NT2/D1 (cell line): ENCODE results near the gene CPNE5.

Experiments used
- DNase-seq: peaks from one replicate; pipeline ENCODE4 v3.0.0-alpha.2; 2011; ENCODE audit warnings: low read depth, low spot score
- H3K27me3 ChIP-seq: 2 replicates; pipeline ENCODE4 v1.6.0; 2011; ENCODE audit warnings: mild to moderate bottlenecking; ENCODE audit not compliant: insufficient read length, insufficient read depth
- H3K36me3 ChIP-seq: 2 replicates; pipeline ENCODE4 v1.6.1; 2011; ENCODE audit warnings: mild to moderate bottlenecking, low read length, mixed read lengths; ENCODE audit not compliant: insufficient read depth, insufficient read length
- H3K4me1 ChIP-seq: 2 replicates; pipeline ENCODE4 v1.5.1; 2011; ENCODE audit not compliant: insufficient read depth, insufficient read length
- H3K4me3 ChIP-seq: 2 replicates; pipeline ENCODE4 v1.5.1; 2011; ENCODE audit warnings: low read depth; ENCODE audit not compliant: insufficient read length
- H3K9ac ChIP-seq: 2 replicates; pipeline ENCODE4 v1.6.0; 2011; ENCODE audit warnings: low read depth; ENCODE audit not compliant: insufficient read length
- H3K9me3 ChIP-seq: 2 replicates; pipeline ENCODE4 v1.5.1; 2011; ENCODE audit warnings: mild to moderate bottlenecking, low read length; ENCODE audit not compliant: insufficient read depth
- SUZ12 ChIP-seq: IDR thresholded peaks from 2 replicates; pipeline ENCODE4 v1.6.1; 2011; ENCODE audit not compliant: insufficient read length, insufficient read depth; ENCODE audit errors: extremely low read depth
- YY1 ChIP-seq: IDR thresholded peaks from 2 replicates; pipeline ENCODE4 v1.6.1; 2011; ENCODE audit not compliant: insufficient read length, insufficient read depth
- ZNF274 ChIP-seq: IDR thresholded peaks from 2 replicates; pipeline ENCODE4 v1.6.1; 2011; ENCODE audit warnings: mild to moderate bottlenecking, low read depth, low read length

The CPNE5 gene

GRCh38 chr6:36856277-36856676, 17.0 kb upstream of the CPNE5 start:
- H3K9ac ChIP-seq: no peak overlapping the region
- H3K4me1 ChIP-seq: peaks cover 6% of the 10 kb centered on the region
- H3K4me3 ChIP-seq: no peak overlapping the region
- H3K36me3 ChIP-seq: peaks cover 49% of the 10 kb centered on the region
- no peak for DNase-seq
- H3K27me3 ChIP-seq: no peaks in the 10 kb centered on the region
- H3K9me3 ChIP-seq: no peaks in the 10 kb centered on the region
- TF ChIP-seq ZNF274 (no peak), YY1 (no peak), SUZ12 (no peak)

- H3K4me3 ChIP-seq: no peak overlapping the region
- H3K4me1 ChIP-seq: peaks cover 6% of the 10 kb centered on the region
- TF ChIP-seq ZNF274 (no peak), YY1 (no peak), SUZ12 (no peak)
- no peak overlapping the region for H3K9ac ChIP-seq
- DNase-seq: no peak
- H3K27me3 ChIP-seq: no peaks in the 10 kb centered on the region
- peaks cover 46% of the 10 kb centered on the region for H3K36me3 ChIP-seq
- H3K9me3 ChIP-seq: no peaks in the 10 kb centered on the region
Observed at GRCh38 chr6:36855750-36856149, 16.5 kb upstream of the CPNE5 start.

GRCh38 chr6:36853325-36853724, 14.1 kb upstream of the CPNE5 start:
- no peak overlapping the region for H3K9ac ChIP-seq
- H3K4me1 ChIP-seq: no peaks in the 10 kb centered on the region
- TF ChIP-seq SUZ12: no peak
- H3K36me3 ChIP-seq: peaks cover 42% of the 10 kb centered on the region
- H3K27me3 ChIP-seq: no peaks in the 10 kb centered on the region
- DNase-seq: no peak
- no peaks in the 10 kb centered on the region for H3K9me3 ChIP-seq
- H3K4me3 ChIP-seq: no peak overlapping the region

- Histone ChIP-seq H3K36me3 (peaks cover 42% of the 10 kb centered on the region), H3K27me3 (no peaks in the 10 kb centered on the region), H3K9ac (no peak overlapping the region), H3K4me3 (no peak overlapping the region), H3K4me1 (peaks cover 4% of the 10 kb centered on the region), H3K9me3 (no peaks in the 10 kb centered on the region)
- TF ChIP-seq SUZ12 (no peak), ZNF274 (no peak), YY1 (no peak)
- no peak for DNase-seq
Observed at GRCh38 chr6:36852481-36853147, 13.4 kb upstream of the CPNE5 start.

- Histone ChIP-seq H3K4me1 (peaks cover 4% of the 10 kb centered on the region), H3K36me3 (peaks cover 40% of the 10 kb centered on the region), H3K9ac (no peak overlapping the region), H3K4me3 (no peak overlapping the region), H3K27me3 (no peaks in the 10 kb centered on the region), H3K9me3 (no peaks in the 10 kb centered on the region)
- DNase-seq: no peak
- TF ChIP-seq YY1: no peak
- TF ChIP-seq SUZ12: no peak
- no peak for TF ChIP-seq ZNF274
Observed at GRCh38 chr6:36851626-36852025, 12.4 kb upstream of the CPNE5 start.

- peaks cover 4% of the 10 kb centered on the region for H3K4me1 ChIP-seq
- H3K9me3 ChIP-seq: no peaks in the 10 kb centered on the region
- H3K27me3 ChIP-seq: no peaks in the 10 kb centered on the region
- peaks cover 36% of the 10 kb centered on the region for H3K36me3 ChIP-seq
- no peak for TF ChIP-seq ZNF274
- no peak for TF ChIP-seq YY1
- no peak for TF ChIP-seq SUZ12
- DNase-seq: no peak
- H3K9ac ChIP-seq: no peak overlapping the region
- no peak overlapping the region for H3K4me3 ChIP-seq
Observed at GRCh38 chr6:36851149-36851614, 11.9 kb upstream of the CPNE5 start.

GRCh38 chr6:36850021-36850420, 10.8 kb upstream of the CPNE5 start:
- H3K4me1 ChIP-seq: peaks cover 4% of the 10 kb centered on the region
- H3K27me3 ChIP-seq: no peaks in the 10 kb centered on the region
- no peak for DNase-seq
- no peak overlapping the region for H3K4me3 ChIP-seq
- H3K36me3 ChIP-seq: peaks cover 24% of the 10 kb centered on the region
- H3K9ac ChIP-seq: peak overlapping the region; percentile 34
- no peak for TF ChIP-seq SUZ12
- no peak for TF ChIP-seq ZNF274
- no peak for TF ChIP-seq YY1
- no peaks in the 10 kb centered on the region for H3K9me3 ChIP-seq

GRCh38 chr6:36848658-36849441, 9.6 kb upstream of the CPNE5 start:
- H3K4me1 ChIP-seq: peaks cover 4% of the 10 kb centered on the region
- H3K9me3 ChIP-seq: no peaks in the 10 kb centered on the region
- peak; percentile 40 for DNase-seq
- no peak for TF ChIP-seq SUZ12
- TF ChIP-seq ZNF274: no peak
- TF ChIP-seq YY1: no peak
- H3K9ac ChIP-seq: no peak overlapping the region
- H3K36me3 ChIP-seq: peaks cover 16% of the 10 kb centered on the region
- no peaks in the 10 kb centered on the region for H3K27me3 ChIP-seq
- peak overlapping the region; percentile 22 for H3K4me3 ChIP-seq
